Esophagus squamous epithelium (tissue), 4 donors: ENCODE data around the gene SEC31A.

Source experiments
- POLR2A ChIP-seq, 4 donors: fragments of 450-650 bp; IDR thresholded peaks; one replicate each; pipeline ENCODE4 v1.6.1; 2017; ENCODE audit warnings: antibody characterized with exemption in 4 of 4, mild to moderate bottlenecking in 4 of 4, moderate library complexity in 3 of 4
- TF ChIP-seq, protein P1 (sequence below), 6 experiments: fragments of 450-650 bp in 4 of 6; fragments of 200-600 bp in 2 of 6; sonication (generic) in 2 of 6; IDR thresholded peaks; one replicate each; pipeline ENCODE4 v1.5.1; 2016 to 2019; ENCODE audit warnings: antibody characterized with exemption in 6 of 6, mild to moderate bottlenecking in 4 of 6, moderate library complexity in 4 of 6

DNA sequence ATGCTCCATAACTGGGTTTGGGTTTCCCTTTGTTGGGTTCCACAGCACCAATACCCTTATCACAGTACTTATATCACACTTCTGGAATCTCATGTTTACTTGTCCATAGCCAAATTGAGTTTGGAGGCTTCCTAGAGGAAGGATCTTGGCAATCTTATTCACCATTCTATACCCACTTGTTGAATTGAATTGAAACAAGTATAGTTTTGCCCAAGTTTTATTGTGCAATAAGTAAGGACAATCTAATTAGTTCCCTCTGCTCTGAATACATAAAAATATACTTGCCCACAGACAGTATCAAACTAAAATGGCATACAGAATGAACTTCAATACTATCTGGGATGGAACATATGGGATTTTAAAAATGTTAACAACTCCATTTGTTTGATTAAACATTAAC, 40.3 kb downstream of the SEC31A start:
- TF ChIP-seq, protein P1, sequence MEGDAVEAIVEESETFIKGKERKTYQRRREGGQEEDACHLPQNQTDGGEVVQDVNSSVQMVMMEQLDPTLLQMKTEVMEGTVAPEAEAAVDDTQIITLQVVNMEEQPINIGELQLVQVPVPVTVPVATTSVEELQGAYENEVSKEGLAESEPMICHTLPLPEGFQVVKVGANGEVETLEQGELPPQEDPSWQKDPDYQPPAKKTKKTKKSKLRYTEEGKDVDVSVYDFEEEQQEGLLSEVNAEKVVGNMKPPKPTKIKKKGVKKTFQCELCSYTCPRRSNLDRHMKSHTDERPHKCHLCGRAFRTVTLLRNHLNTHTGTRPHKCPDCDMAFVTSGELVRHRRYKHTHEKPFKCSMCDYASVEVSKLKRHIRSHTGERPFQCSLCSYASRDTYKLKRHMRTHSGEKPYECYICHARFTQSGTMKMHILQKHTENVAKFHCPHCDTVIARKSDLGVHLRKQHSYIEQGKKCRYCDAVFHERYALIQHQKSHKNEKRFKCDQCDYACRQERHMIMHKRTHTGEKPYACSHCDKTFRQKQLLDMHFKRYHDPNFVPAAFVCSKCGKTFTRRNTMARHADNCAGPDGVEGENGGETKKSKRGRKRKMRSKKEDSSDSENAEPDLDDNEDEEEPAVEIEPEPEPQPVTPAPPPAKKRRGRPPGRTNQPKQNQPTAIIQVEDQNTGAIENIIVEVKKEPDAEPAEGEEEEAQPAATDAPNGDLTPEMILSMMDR (IDR thresholded peaks at IDR 0.05), result no peak
- no peak for TF ChIP-seq POLR2A (IDR thresholded peaks at IDR 0.05)
